Endothelial cell of umbilical vein (primary cell): ENCODE data around the gene DMRTC2. TPM values are rescaled to one million over a fixed set of nuclear protein-coding genes. Genes with fewer than 3 reads are reported as not detected.
A peak's percentile ranks its signal among the peaks of the same experiment; 100 is the strongest.

Source experiments
- BruUV-seq: library from RNA; stranded (reverse); fragments of 400-500 nt; replicated peaks from 2 replicates; lab custom pipeline; 2021; lab: Mats Ljungman, UMichigan
- CTCF ChIA-PET: fragments of 300-600, 350-600 bp; sonication (Branson Sonifier 250); formaldehyde crosslinking; loops from one replicate; lab custom pipeline; 2021; ENCODE audit warnings: antibody characterized with exemption, inconsistent platforms; lab: Charles Lee
- POLR2A ChIA-PET: fragments of 300-600, 350-600 bp; sonication (Branson Sonifier 250); formaldehyde crosslinking; loops from one replicate; lab custom pipeline; 2021; ENCODE audit warnings: antibody characterized with exemption, inconsistent platforms; lab: Charles Lee
- DNase-seq: peaks from one replicate; pipeline ENCODE4 v3.0.0-alpha.2; 2011; ENCODE audit warnings: low read depth, low spot score
- FAIRE-seq: peaks from 2 replicates; lab custom pipeline; 2011; peaks lifted over from hg19 to GRCh38; lab: Jason Lieb, UNC
- H2AFZ ChIP-seq: 2 replicates; pipeline ENCODE4 v1.6.0; 2012; ENCODE audit warnings: low read depth, low read length, control low read depth, inconsistent platforms
- H3K27ac ChIP-seq: 2 replicates; pipeline ENCODE4 v1.5.1; 2011; ENCODE audit warnings: low read depth, mild to moderate bottlenecking, control low read depth, low read length, moderate library complexity; ENCODE audit not compliant: insufficient read depth
- H3K27me3 ChIP-seq, 2 experiments: 2 replicates each; pipeline versions ENCODE4 v1.6.0 to v1.6.1; 2011; ENCODE audit warnings: low read length in 2 of 2, mixed read lengths in 1 of 2; ENCODE audit not compliant: control insufficient read depth in 2 of 2, insufficient read depth in 2 of 2
- H3K36me3 ChIP-seq, 2 experiments: 2 replicates in 1 of 2; 3 replicates in 1 of 2; pipeline ENCODE4 v1.5.1; 2011; ENCODE audit warnings: low read length in 2 of 2, mild to moderate bottlenecking in 1 of 2, moderate library complexity in 1 of 2; ENCODE audit not compliant: control insufficient read depth in 2 of 2, insufficient read depth in 2 of 2; ENCODE audit errors: extremely low read depth in 1 of 2
- H3K4me1 ChIP-seq: 3 replicates; pipeline ENCODE4 v1.5.1; 2011; ENCODE audit warnings: mild to moderate bottlenecking, low read length; ENCODE audit not compliant: control insufficient read depth, insufficient read depth; ENCODE audit errors: extremely low read depth
- H3K4me2 ChIP-seq: 2 replicates; pipeline ENCODE4 v1.6.1; 2011; ENCODE audit warnings: low read length, control low read depth, mixed read lengths; ENCODE audit not compliant: insufficient read depth
- H3K4me3 ChIP-seq, 3 experiments: fragments of 200-600 bp in 1 of 3; sonication (generic), shearing (Covaris generic) in 1 of 3; replicated peaks in 1 of 3; 2 replicates each; pipeline ENCODE4 v1.5.1; 2011 to 2016; ENCODE audit warnings: control low read depth in 3 of 3, low read length in 3 of 3, mild to moderate bottlenecking in 2 of 3, inconsistent platforms in 1 of 3, low read depth in 1 of 3, moderate library complexity in 1 of 3; ENCODE audit not compliant: insufficient read depth in 1 of 3
- H3K79me2 ChIP-seq: 2 replicates; pipeline ENCODE4 v1.6.0; 2012; ENCODE audit warnings: low read length, inconsistent platforms; ENCODE audit not compliant: control insufficient read depth, insufficient read depth
- H3K9ac ChIP-seq: replicated peaks from 2 replicates; pipeline ENCODE3; 2011; ENCODE audit warnings: low read length, control low read depth; ENCODE audit not compliant: insufficient read depth; ENCODE audit errors: extremely low read depth
- H3K9me1 ChIP-seq: replicated peaks from 3 replicates; pipeline ENCODE4 v1.6.0; 2011; ENCODE audit warnings: mild to moderate bottlenecking, low read length; ENCODE audit not compliant: control insufficient read depth, insufficient read depth; ENCODE audit errors: extremely low read depth
- H3K9me3 ChIP-seq: replicated peaks from 2 replicates; pipeline ENCODE4 v1.5.1; 2012; ENCODE audit warnings: low read length, inconsistent platforms; ENCODE audit not compliant: control insufficient read depth, insufficient read depth
- H4K20me1 ChIP-seq: replicated peaks from 2 replicates; pipeline ENCODE3; 2011; ENCODE audit warnings: mild to moderate bottlenecking, low read length; ENCODE audit not compliant: control insufficient read depth, insufficient read depth; ENCODE audit errors: extremely low read depth
- CTCF ChIP-seq, 2 donors: IDR thresholded peaks; 1 replicate in 1 of 2; 2 replicates in 1 of 2; pipeline ENCODE4 v1.5.1; 2011; ENCODE audit warnings: low read length in 2 of 2, mild to moderate bottlenecking in 2 of 2, moderate library complexity in 2 of 2, control low read depth in 1 of 2, inconsistent platforms in 1 of 2, low read depth in 1 of 2; ENCODE audit not compliant: insufficient read depth in 1 of 2; ENCODE audit errors: extremely low read depth in 1 of 2
- EZH2 ChIP-seq: IDR thresholded peaks from 2 replicates; pipeline ENCODE4 v1.6.1; 2012; ENCODE audit warnings: borderline replicate concordance, low read depth, mild to moderate bottlenecking, moderate library complexity, low read length, inconsistent platforms; ENCODE audit not compliant: severe bottlenecking
- FOS ChIP-seq: IDR thresholded peaks from 2 replicates; pipeline ENCODE4 v1.6.1; 2011; ENCODE audit warnings: mild to moderate bottlenecking, low read length, moderate library complexity, borderline replicate concordance; ENCODE audit not compliant: insufficient read depth
- GATA2 ChIP-seq: IDR thresholded peaks from 2 replicates; pipeline ENCODE4 v1.7.0; 2011; ENCODE audit warnings: low read depth, mild to moderate bottlenecking, moderate library complexity, mixed read lengths, low read length; ENCODE audit not compliant: insufficient read length, insufficient read depth
- JUN ChIP-seq: IDR thresholded peaks from 2 replicates; pipeline ENCODE4 v1.6.1; 2011; ENCODE audit warnings: borderline replicate concordance, low read depth; ENCODE audit not compliant: insufficient read length, insufficient read depth
- MAX ChIP-seq: IDR thresholded peaks from 2 replicates; pipeline ENCODE4 v1.6.1; 2011; ENCODE audit not compliant: insufficient read depth, insufficient read length
- MYC ChIP-seq: IDR thresholded peaks from one replicate; pipeline ENCODE4 v1.6.1; 2011; ENCODE audit warnings: mild to moderate bottlenecking, low read depth, low read length
- POLR2A ChIP-seq: IDR thresholded peaks from 2 replicates; pipeline ENCODE4 v1.6.1; 2012; ENCODE audit warnings: low read depth, mild to moderate bottlenecking, control low read depth, low read length
- POLR2AphosphoS5 ChIP-seq: IDR thresholded peaks from 2 replicates; pipeline ENCODE4 v1.6.1; 2012; ENCODE audit warnings: low read depth, mild to moderate bottlenecking, control low read depth, low read length, moderate library complexity; ENCODE audit not compliant: insufficient read depth
- dilution Hi-C: fragments of 300-500 bp; cut with MboI; formaldehyde crosslinking; loops from one replicate; pipeline ENCODE4 v1.15.0; 2019; ENCODE audit warnings: low sequenced_read_pairs; ENCODE audit not compliant: extremely low pct_ligation_motif_present
- intact Hi-C: fragments of 100-400 bp; cut with micrococcal nuclease; formaldehyde crosslinking; loops from one replicate; pipeline ENCODE4 v1.10.0; 2022
- polyA plus RNA-seq, 4 experiments: library from polyadenylated mRNA; depleted of rRNA in 3 of 4; stranded (reverse) in 3 of 4; unstranded in 1 of 4; fragments of >200 nt; gene quantifications; 2 replicates each; pipeline versions ENCODE4 v1.2.1 to v1.2.3, GENCODE V29; 2011 to 2012; ENCODE audit warnings: missing spikeins in 1 of 4
- total RNA-seq: library from RNA; stranded (reverse); gene quantifications from 2 replicates; pipeline ENCODE4 v1.2.3, GENCODE V29; 2021

Gene DMRTC2
- total and polyA plus RNA-seq, 2 donors (not counting 3 experiments of a cell fraction or from before 2014, with no cell fraction given), result not detected

GRCh38 chr19:41861846-41862245 lies 17.0 kb downstream of the DMRTC2 start:
- CTCF ChIA-PET, result interaction anchor here (4.0 kb wide), 1 partner anchor 11 kb away, joined by 18 read pairs; no protein-coding TSS in a partner anchor
- no peak overlapping the region for H3K27ac ChIP-seq
- no TSS peak for BruUV-seq
- POLR2A ChIA-PET, result interaction anchor here (1.4 kb wide), 1 partner anchor 11 kb away, joined by 4 read pairs; no protein-coding TSS in a partner anchor
- no peaks in the 10 kb centered on the region for H3K9me3 ChIP-seq
- peak overlapping the region; percentile 88 for H3K4me2 ChIP-seq
- DNase-seq, result no peak
- no peaks in the 10 kb centered on the region for H4K20me1 ChIP-seq
- H3K27me3 ChIP-seq, result no peaks in the 10 kb centered on the region
- H3K9ac ChIP-seq, result peak overlapping the region; percentile 98
- no peaks in the 10 kb centered on the region for H3K9me1 ChIP-seq
- peaks cover 41% of the 10 kb centered on the region for H3K4me1 ChIP-seq
- peaks cover 62% of the 10 kb centered on the region for H3K79me2 ChIP-seq
- intact Hi-C loops (no loop called here), dilution Hi-C loops (no loop called here)
- no peak overlapping the region for H2AFZ ChIP-seq
- peak overlapping the region in 1 of 3 experiments; percentile 85 for H3K4me3 ChIP-seq
- TF ChIP-seq JUN, result no peak
- no peak for TF ChIP-seq POLR2A
- no peak for TF ChIP-seq MAX
- no peak for TF ChIP-seq FOS
- no peak for TF ChIP-seq EZH2
- no peak for TF ChIP-seq POLR2AphosphoS5
- TF ChIP-seq MYC, result no peak
- TF ChIP-seq CTCF (IDR thresholded peaks at IDR 0.05; ENCODE audit: extremely low read depth in 1 of 2, insufficient read depth in 1 of 2, low read depth in 1 of 2, low read length in 2 of 2), result no peak
- no peak for TF ChIP-seq GATA2
- no peak for FAIRE-seq
- peaks cover 27 to 43% of the 10 kb centered on the region in 2 experiments for H3K36me3 ChIP-seq
